T-helper 17 cell (primary cell): ENCODE data around the gene ZNF440. TPM values are rescaled to one million over a fixed set of nuclear protein-coding genes. Genes with fewer than 3 reads are reported as not detected.
"Not testable (repeated sequence)": the region's sequence is repeated elsewhere in the genome, so short reads cannot be mapped to it uniquely, and the experiment has no call there.

ENCODE experiments used
- ATAC-seq: fragments of 150-1000 bp; cut with Tn5 transposase; 2 replicates; pipeline ENCODE4 v1.10.0; 2021; ENCODE audit warnings: mild to moderate bottlenecking, moderate library complexity
- DNase-seq, 3 donors: peaks; one replicate each; pipeline versions ENCODE4 v3.0.0 to v3.0.0-alpha.2; 2020 to 2021
- H3K9me3 ChIP-seq: one replicate; pipeline ENCODE4 v1.7.0; 2013; ENCODE audit warnings: low read length, mild to moderate bottlenecking; ENCODE audit not compliant: control insufficient read depth, poor library complexity, severe bottlenecking
- H3K27ac Mint-ChIP-seq: one replicate; pipeline ENCODE4 v1.8.0; 2022; ENCODE audit warnings: mild to moderate bottlenecking, moderate library complexity, mixed read lengths
- H3K27me3 Mint-ChIP-seq: one replicate; pipeline ENCODE4 v1.8.0; 2022; ENCODE audit warnings: mixed read lengths
- H3K36me3 Mint-ChIP-seq: one replicate; pipeline ENCODE4 v1.8.0; 2022; ENCODE audit warnings: low read depth, mixed read lengths
- H3K4me1 Mint-ChIP-seq: one replicate; pipeline ENCODE4 v1.8.0; 2022; ENCODE audit warnings: mild to moderate bottlenecking, mixed read lengths
- H3K4me3 Mint-ChIP-seq: one replicate; pipeline ENCODE4 v1.8.0; 2022; ENCODE audit warnings: mild to moderate bottlenecking, moderate library complexity, mixed read lengths
- total RNA-seq, 4 donors: library from RNA in 2 of 4; stranded (reverse) in 2 of 4; gene quantifications; one replicate each; pipeline ENCODE4 v1.2.3 and lab custom pipeline; 2022 to 2026

Gene ZNF440
- total RNA-seq, 2 donors from 2014 or later: 7.9 to 9.5 TPM

DNA sequence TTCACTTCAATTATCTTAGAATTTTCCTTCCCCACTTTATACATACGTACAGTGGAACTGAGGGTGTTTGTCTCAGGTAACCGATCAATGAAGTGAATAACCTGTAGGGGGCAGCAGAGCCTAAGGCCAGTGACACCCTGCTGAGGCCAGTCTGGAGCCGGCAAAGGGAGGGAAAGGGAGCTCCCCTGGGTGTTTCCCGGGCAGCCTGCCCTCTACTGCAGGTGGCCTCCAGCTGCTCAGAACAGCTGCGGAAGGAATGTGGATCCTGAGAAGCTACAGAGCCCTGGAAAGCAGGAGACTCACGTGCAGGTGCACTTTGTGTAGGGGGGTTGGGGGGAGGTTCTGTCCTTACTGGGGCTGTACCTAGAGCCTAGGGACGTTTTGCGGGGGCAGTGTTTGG, 16.6 kb upstream of the ZNF440 start:
- H3K4me1 Mint-ChIP-seq: peaks cover 15% of the 10 kb centered on the region
- H3K27me3 Mint-ChIP-seq: no peaks in the 10 kb centered on the region
- no peaks in the 10 kb centered on the region for H3K9me3 ChIP-seq
- peaks cover 2% of the 10 kb centered on the region for H3K36me3 Mint-ChIP-seq
- H3K4me3 Mint-ChIP-seq: peak overlapping the region; percentile 90
- ATAC-seq: peak; percentile 71
- peak overlapping the region; percentile 29 for H3K27ac Mint-ChIP-seq
- peak; percentile 36 to 68 (median 48) for DNase-seq

DNA sequence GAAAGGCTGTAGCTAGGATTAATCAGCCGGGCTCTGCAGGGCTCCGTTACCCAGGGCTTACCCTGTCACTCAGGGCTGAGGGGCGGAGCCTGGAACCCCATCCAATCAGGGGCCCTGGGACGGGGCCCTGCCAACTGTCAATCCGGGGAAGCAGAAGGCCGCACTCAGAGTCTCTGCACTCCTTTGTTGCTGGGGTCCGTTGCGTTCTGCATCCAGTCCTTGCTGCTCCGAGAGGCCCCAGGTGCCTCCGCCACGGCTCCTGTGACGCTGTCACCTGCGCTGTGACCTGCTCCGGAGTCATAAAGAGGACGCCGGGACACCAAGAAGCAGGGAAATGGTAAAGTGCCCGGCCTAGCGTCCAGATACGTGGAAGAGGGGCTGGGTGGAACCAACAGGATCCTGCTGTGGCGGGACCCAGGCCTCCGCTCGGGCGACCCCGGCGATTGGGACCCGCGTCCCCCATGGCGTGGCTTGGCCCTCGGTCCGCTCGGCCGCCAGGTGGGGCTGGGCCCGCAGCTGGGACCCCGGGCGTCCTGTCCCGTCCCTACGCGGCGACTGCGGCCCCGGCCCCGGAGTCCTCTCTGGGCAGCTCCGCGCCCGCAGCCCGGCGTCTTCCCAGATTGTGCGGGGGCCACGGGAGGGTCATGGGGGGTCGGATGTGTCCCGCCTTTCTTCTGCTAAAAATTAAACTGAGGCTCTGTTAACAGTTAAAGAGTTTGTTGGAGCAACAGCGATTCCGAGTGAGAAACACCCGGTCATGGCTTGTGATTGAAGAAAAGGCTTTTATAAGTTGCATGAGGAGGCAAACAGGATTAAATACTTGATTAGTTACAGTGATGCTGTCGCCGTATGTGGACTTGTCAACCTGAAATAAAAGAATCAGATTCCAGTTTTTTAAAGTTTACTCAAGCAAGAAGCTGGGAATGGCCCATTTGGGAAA, 15.4 kb upstream of the ZNF440 start, which contains the start of gene ZNF491:
Gene ZNF491 (plus strand): TSS at position 133 of the 940 bp plus-strand sequence. CDS start 7,431 bp downstream, outside the sequence.
- DNase-seq (peak; percentile 60 to 67 (median 61)), ATAC-seq (peak; percentile 98)
- H3K4me1 Mint-ChIP-seq: peaks cover 15% of the 10 kb centered on the region
- peak within 1 kb of the TSS; percentile 90 for H3K4me3 Mint-ChIP-seq
- no peaks in the 10 kb centered on the region for H3K9me3 ChIP-seq
- no peaks in the 10 kb centered on the region for H3K27me3 Mint-ChIP-seq
- H3K36me3 Mint-ChIP-seq: peaks cover 3% of the 10 kb centered on the region
- H3K27ac Mint-ChIP-seq: peak within 1 kb of the TSS; percentile 45

DNA sequence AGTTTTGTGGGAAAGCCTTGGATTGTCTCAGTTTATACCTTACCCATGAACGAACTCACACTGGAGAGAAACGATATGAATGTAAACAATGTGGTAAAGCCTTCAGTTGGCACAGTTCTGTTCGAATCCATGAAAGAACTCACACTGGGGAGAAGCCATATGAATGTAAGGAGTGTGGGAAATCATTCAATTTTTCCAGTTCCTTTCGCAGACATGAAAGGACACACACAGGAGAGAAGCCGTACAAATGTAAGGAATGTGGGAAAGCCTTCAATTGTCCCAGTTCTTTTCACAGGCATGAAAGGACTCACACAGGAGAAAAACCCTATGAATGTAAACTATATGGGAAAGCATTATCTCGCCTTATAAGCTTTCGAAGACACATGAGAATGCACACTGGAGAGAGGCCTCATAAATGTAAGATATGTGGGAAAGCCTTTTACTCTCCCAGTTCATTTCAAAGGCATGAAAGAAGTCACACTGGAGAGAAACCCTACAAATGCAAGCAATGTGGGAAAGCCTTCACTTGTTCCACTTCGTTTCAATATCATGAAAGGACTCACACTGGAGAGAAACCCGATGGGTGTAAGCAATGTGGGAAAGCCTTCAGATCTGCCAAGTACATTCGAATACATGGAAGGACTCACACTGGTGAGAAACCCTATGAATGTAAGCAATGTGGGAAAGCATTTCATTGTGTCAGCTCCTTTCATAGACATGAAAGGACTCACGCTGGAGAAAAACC, 7.5 kb upstream of the ZNF440 start:
- Mint-ChIP-seq H3K4me1 (no peaks in the 10 kb centered on the region), H3K27me3 (no peaks in the 10 kb centered on the region), H3K4me3 (no peak overlapping the region), H3K36me3 (peaks cover 3% of the 10 kb centered on the region), H3K27ac (no peak overlapping the region)
- ATAC-seq (no peak), DNase-seq (no peak)
- peaks cover 16% of the 10 kb centered on the region for H3K9me3 ChIP-seq

DNA sequence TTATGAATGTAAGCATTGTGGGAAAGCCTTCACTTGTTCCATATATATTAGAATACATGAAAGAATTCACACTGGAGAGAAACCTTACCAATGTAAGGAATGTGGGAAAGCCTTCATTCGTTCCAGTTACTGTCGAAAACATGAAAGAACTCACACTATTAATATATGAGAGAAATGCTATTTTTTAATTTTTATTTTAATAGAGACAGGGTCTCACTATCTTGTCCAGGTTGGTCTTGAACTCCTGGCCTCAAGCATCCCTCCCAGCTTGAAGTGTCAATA, 7.0 kb upstream of the ZNF440 start:
- no peak for DNase-seq

DNA sequence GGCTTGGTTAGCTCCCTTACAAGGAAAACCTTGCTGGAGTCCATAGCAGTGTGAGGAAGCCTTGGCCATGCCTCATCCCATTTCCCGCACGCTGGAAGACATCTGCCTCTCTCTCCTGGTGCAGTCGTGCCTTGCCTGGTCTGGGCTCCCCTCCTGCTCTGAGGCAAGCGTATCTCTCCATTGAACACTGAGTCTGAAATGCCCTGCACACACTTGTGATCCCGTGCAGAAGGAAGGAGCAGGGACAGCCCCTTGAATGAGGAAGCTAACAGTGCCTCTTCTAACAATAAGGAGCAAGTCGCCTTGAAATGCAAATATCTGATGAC, 407 bp upstream of the ZNF440 start:
- H3K4me1 Mint-ChIP-seq: peaks cover 12% of the 10 kb centered on the region

More for the DNA sequence above, 7.0 kb upstream of the ZNF440 start:
- Mint-ChIP-seq H3K27me3 (no peaks in the 10 kb centered on the region), H3K27ac (no peak overlapping the region), H3K4me1 (no peaks in the 10 kb centered on the region), H3K36me3 (peaks cover 3% of the 10 kb centered on the region), H3K4me3 (no peak overlapping the region)
- ATAC-seq: no peak
- peaks cover 16% of the 10 kb centered on the region for H3K9me3 ChIP-seq

DNA sequence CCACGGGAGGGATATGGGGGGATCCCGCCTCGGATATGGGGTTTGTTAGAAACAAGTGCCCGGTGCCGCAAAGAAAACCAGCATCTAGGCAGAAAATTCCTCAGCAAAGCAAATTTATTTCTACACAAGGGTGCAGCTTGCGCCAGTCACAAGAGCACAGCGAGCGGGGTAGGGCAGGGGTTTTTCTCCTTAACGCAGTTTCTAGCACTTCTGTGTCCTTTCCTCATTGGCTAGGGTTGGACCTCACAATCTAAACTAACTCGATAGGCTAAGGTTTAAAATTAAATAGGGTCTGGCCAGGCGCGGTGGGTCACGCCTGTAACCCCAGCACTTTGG, 595 bp downstream of the ZNF440 start:
- Mint-ChIP-seq H3K4me1 (peaks cover 12% of the 10 kb centered on the region), H3K36me3 (no peaks in the 10 kb centered on the region), H3K27me3 (no peaks in the 10 kb centered on the region), H3K27ac (peak overlapping the region; percentile 88), H3K4me3 (peak overlapping the region; percentile 92)
- no peak for DNase-seq
- no peaks in the 10 kb centered on the region for H3K9me3 ChIP-seq
- ATAC-seq: no peak

More for the DNA sequence above, 407 bp upstream of the ZNF440 start:
- no peak for ATAC-seq
- Mint-ChIP-seq H3K4me3 (peak overlapping the region; percentile 92), H3K27me3 (no peaks in the 10 kb centered on the region), H3K36me3 (no peaks in the 10 kb centered on the region), H3K27ac (peak overlapping the region; percentile 88)
- DNase-seq: no peak
- H3K9me3 ChIP-seq: no peaks in the 10 kb centered on the region

DNA sequence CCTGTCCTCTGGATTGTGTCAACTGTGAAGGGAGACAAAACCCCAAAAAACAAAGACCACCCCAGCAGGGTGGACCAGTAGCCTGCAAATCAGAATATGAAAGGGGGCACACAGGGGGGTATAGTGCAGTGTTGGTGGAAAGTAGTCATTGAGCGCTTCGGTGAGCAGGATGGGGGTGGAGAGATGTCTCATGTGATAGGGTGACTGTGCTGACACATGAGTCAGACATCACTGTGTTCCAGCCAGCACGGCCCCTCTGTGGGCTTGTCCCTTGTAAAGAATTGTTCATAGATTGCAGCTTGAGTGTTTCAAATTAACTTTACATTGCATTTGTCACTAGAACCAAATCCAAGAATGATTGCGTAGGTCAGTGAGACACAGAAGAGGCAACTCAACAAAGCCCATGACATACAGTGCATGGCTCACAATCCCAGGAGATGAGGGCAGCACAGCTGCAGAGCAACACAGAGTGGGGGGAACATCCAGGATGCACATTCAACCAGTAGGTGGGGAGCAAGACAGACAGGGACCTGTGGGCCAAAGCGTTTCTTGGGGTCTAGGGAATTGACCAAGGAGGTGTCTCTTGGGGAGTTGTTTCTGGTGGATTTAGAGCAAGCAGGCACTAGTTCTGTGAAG, 7.5 kb downstream of the ZNF440 start:
- no peaks in the 10 kb centered on the region for H3K9me3 ChIP-seq
- H3K4me3 Mint-ChIP-seq: no peak overlapping the region
- peaks cover 4% of the 10 kb centered on the region for H3K36me3 Mint-ChIP-seq

DNA sequence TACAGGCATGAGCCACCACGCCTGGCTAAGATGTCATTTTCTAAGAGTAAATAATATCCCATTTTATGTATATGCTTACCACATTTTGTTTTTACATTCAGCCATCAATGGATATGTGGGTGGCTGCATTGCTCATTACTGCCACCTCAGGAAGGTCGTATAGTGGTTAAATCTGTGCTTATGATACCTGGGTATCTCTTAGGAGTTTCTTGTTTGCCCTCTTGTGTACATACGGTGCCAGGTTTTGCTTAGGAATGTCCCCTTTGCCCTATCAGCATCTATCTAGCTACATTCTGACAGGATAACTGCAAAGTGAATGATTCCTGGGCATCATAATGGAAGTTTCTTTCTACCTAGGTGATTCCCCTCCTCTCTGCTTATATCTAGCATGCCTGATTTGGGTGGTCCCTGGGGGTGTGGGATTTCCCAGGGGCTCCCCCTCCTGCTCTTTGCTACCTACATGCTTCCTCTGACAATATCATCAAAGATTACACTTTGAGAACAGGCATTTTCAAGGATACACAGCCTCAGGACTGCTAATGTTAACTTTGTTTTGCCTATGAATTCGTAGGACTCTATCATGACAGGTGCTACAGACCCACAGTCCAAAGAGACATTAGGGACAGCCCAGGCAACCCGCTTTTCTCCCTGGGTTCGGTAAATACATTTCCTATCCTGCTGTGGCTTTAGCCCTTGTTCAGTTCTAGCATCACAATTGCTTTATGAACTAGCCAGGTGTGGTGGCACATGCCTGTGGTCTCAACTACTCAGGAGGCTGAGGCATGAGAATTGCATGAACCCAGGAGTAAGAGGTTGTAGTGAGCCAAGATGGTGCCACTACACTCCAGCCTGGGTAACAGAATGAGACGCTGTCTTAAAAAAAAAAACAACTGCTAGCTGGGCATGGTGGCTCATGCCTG, 15.1 kb downstream of the ZNF440 start:
- not testable (repeated sequence) for H3K4me3 Mint-ChIP-seq, H3K36me3 Mint-ChIP-seq, H3K27ac Mint-ChIP-seq, H3K4me1 Mint-ChIP-seq, ATAC-seq, DNase-seq, H3K27me3 Mint-ChIP-seq
- H3K9me3 ChIP-seq: peaks cover 44% of the 10 kb centered on the region

More for the DNA sequence above, 7.5 kb downstream of the ZNF440 start:
- DNase-seq: no peak
- H3K4me1 Mint-ChIP-seq: no peaks in the 10 kb centered on the region
- no peak for ATAC-seq
- no peak overlapping the region for H3K27ac Mint-ChIP-seq
- no peaks in the 10 kb centered on the region for H3K27me3 Mint-ChIP-seq

DNA sequence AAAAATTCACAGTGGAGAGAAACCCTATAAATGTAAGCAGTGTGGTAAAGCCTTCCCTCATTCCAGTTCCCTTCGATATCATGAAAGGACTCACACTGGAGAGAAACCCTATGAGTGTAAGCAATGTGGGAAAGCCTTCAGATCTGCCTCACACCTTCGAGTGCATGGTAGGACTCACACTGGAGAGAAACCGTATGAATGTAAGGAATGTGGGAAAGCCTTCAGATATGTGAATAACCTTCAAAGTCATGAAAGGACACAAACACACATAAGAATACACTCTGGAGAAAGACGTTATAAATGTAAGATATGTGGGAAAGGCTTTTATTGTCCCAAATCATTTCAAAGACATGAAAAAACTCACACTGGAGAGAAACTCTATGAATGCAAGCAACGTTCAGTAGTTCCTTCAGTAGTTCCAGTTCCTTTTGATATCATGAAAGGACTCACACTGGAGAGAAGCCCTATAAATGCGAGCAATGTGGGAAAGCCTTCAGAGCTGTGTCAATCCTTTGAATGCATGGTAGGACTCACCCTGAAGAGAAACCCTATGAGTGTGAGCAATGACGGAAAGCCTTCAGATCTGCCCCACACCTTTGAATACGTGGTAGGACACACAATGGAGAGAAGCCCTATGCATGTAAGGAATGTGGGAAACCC, 18.3 kb downstream of the ZNF440 start:
- ATAC-seq: no peak
- Mint-ChIP-seq H3K27me3 (no peaks in the 10 kb centered on the region), H3K27ac (no peak overlapping the region), H3K36me3 (peaks cover 2% of the 10 kb centered on the region), H3K4me1 (no peaks in the 10 kb centered on the region), H3K4me3 (no peak overlapping the region)
- DNase-seq: no peak
- H3K9me3 ChIP-seq: peaks cover 41% of the 10 kb centered on the region

DNA sequence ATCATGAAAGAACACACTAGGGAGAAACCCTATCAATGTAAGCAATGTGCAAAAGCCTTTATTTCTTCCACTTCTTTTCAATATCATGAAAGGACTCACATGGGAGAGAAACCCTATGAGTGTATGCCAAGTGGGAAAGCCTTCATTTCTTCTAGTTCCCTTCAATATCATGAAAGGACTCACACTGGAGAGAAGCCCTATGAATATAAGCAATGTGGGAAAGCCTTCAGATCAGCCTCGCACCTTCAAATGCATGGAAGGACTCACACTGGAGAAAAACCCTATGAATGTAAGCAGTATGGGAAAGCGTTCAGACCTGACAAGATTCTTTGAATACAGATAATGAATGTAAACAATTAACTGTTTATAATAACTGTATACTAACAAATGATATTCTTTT, 19.5 kb downstream of the ZNF440 start:
- Mint-ChIP-seq H3K4me1 (no peaks in the 10 kb centered on the region), H3K27ac (no peak overlapping the region), H3K27me3 (no peaks in the 10 kb centered on the region), H3K36me3 (peaks cover 2% of the 10 kb centered on the region), H3K4me3 (no peak overlapping the region)
- peaks cover 41% of the 10 kb centered on the region for H3K9me3 ChIP-seq
- DNase-seq: no peak
- no peak for ATAC-seq

DNA sequence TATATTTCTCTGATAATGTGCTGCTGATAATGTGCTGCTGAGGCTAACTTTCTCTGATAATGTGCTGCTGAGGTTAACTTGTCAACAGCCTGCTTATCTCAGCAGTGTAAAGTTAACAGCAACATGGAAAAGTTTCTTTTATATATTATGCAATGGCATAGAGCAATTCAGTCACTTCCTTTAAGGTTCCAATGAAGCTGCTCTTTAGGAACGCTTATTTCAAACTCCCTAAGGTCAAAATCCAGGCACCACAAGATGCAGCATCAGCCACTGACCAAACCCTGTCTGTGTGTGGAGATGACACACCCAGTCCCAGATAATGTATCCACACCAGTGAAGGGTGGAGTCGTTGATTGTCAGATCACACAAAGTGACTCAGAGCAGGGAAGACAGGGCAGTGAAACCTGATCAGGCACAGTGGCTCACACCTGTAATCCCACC, 21.6 kb downstream of the ZNF440 start:
- H3K4me3 Mint-ChIP-seq, ATAC-seq, H3K27ac Mint-ChIP-seq, H3K36me3 Mint-ChIP-seq, H3K4me1 Mint-ChIP-seq, H3K27me3 Mint-ChIP-seq, DNase-seq: not testable (repeated sequence)
- H3K9me3 ChIP-seq: peaks cover 34% of the 10 kb centered on the region

DNA sequence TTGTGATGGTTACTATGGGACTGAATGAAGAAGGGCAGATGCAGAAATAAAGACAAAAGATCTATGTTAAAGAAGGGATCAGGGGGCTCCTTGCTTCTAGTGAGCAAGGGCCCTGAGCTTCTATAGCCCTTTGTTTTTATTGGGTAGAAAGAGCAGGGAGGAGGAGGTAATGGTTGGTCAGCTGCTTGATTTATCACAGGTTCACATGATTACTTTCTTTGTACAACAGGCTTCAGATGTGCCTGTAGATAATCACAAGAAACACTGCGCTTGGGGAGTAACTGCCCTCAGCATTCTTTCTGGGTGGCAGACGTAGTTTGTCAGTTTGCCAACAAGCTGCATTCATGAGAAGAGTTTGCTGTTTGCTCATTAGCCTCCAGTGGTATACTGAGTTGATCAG, 29.6 kb downstream of the ZNF440 start:
- Mint-ChIP-seq H3K27ac (no peak overlapping the region), H3K4me1 (peaks cover 4% of the 10 kb centered on the region)
- no peak for ATAC-seq

More for the DNA sequence above, 29.6 kb downstream of the ZNF440 start:
- no peaks in the 10 kb centered on the region for H3K36me3 Mint-ChIP-seq
- no peaks in the 10 kb centered on the region for H3K27me3 Mint-ChIP-seq
- no peak for DNase-seq
- no peaks in the 10 kb centered on the region for H3K9me3 ChIP-seq
- no peak overlapping the region for H3K4me3 Mint-ChIP-seq
